ENCODE measurements around the gene SH3RF3. TPM values are rescaled to one million over a fixed set of nuclear protein-coding genes. Genes with fewer than 3 reads are reported as not detected.
A peak's percentile ranks its signal among the peaks of the same experiment; 100 is the strongest.

SH3RF3 gene
- total RNA-seq, 1 donor from 2014 or later = 12.3 TPM

- DNase-seq = no peak
These were observed 268.9 kb downstream of the SH3RF3 start for GRCh38 chr2:109397893-109398292.

- no peak for DNase-seq
These were observed 269.5 kb downstream of the SH3RF3 start for GRCh38 chr2:109398366-109399015.

- no peak for DNase-seq
These were observed 270.1 kb downstream of the SH3RF3 start for GRCh38 chr2:109399066-109399465.

DNA sequence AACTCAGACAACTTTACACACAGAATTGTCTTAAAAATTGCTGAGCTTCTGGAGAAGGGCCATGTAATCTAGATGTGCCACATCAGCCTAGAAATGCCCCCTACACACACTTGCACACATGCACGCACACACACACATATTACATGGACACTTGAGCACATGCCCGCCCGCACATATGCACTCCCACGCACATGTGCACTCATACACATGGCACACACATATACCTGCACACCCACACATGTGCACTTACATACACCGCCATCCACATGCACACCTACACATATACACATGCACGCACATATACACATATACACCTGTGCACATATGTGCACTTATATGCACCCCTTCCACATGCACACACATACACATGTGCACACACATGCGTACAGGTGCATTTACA lies 271.1 kb downstream of the SH3RF3 start:
- DNase-seq = no peak

GRCh38 chr2:109401370-109401769 lies 272.4 kb downstream of the SH3RF3 start:
- DNase-seq = no peak

- DNase-seq = no peak
These were observed 273.2 kb downstream of the SH3RF3 start for GRCh38 chr2:109402180-109402579.

- DNase-seq = no peak
These were observed 274.2 kb downstream of the SH3RF3 start for GRCh38 chr2:109402980-109403840.

DNA sequence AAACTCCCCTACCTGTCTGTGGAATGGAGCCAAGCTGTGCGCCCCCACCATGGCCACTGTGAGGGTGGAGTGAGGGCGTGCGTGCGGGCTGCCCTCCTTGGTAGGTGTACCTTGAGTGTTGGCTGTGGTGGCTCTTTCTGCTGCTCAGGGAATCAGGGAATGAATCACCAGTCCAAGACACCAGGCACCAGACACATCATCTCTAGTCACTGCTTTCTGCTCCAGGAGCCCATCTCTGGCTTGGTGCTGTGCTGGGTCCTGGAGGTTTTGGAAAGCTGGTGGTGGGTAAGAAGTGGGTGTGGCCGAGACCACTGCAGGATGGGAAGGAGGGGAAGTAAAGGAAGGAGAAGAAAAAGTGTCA lies 274.8 kb downstream of the SH3RF3 start:
- DNase-seq = no peak

DNA sequence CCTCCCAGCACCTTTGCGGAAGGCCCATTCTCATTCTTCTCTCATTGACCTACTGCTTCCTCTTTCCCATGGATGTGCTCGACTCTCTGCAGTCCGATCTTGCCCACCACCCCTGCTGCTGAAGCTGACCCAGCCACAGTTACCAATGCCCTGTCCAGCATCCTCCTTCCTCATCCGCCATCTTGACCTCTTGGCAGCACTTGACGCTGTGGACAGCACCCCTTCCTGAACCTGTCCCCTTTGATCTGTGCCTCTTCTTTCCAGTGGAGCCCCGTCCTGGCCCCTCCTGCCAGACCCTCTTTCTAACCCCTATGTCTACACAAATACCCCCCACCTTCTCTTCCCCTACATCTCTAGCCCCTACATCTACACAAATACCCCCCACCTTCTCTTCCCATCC lies 275.7 kb downstream of the SH3RF3 start:
- DNase-seq = no peak

- no peak for DNase-seq
These were observed 276.9 kb downstream of the SH3RF3 start for GRCh38 chr2:109405873-109406272.

DNA sequence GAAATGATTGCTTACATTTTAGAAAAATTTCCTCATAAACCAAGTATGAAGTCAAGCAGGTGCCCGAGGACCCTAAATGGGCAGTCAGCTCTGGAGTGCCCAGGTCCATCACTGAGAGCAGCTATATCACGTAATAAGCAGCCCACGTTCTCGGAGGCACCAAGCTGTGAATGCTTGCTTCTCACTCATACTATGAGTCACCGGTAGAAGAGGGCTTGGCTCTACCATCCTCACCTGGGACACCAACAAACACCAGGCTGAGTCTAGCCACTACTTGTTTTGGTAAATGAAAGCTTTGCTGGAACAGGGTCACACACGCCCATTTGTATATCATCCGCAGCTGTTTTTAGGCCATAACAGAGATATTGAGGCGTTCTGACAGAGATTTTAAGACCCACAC lies 277.3 kb downstream of the SH3RF3 start:
- DNase-seq = no peak

GRCh38 chr2:109407276-109408042 lies 278.5 kb downstream of the SH3RF3 start:
- no peak for DNase-seq

GRCh38 chr2:109408043-109408335 lies 279.0 kb downstream of the SH3RF3 start:
- DNase-seq = no peak

DNA sequence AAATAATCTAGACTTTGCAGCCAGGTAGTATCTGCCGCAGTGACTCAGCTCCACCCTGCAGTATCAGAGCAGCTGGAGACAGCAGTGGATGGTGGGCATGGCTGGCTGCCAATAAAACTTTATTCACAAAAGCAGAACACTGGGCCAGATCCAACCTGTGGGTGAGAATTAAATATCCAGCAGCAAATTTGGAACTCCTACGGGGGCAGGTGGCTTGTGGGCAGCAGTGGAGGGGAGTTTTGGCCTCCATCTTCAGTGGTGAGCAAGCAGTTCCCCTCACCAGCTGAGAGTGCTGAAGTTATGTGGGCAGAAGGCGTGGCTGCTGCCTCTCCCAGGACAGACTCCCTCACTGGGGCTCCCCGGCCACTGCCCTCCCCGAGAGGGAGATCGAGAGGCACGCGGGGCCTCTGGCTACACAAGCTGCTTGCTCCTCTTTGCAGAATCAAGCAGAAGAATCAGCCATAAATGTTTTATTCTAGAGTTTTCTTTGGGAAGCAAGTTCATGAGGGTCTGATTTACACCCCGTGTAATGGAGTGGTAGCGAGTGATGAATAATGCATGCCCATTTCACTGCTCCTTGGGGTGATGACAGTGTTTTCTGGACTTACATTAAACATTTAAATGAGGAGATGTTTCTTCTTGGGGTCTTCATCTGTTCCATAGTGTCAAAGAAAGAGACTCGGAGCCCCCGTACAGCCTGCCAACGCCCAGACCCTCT lies 280.5 kb downstream of the SH3RF3 start:
- DNase-seq = peak; percentile 56

DNA sequence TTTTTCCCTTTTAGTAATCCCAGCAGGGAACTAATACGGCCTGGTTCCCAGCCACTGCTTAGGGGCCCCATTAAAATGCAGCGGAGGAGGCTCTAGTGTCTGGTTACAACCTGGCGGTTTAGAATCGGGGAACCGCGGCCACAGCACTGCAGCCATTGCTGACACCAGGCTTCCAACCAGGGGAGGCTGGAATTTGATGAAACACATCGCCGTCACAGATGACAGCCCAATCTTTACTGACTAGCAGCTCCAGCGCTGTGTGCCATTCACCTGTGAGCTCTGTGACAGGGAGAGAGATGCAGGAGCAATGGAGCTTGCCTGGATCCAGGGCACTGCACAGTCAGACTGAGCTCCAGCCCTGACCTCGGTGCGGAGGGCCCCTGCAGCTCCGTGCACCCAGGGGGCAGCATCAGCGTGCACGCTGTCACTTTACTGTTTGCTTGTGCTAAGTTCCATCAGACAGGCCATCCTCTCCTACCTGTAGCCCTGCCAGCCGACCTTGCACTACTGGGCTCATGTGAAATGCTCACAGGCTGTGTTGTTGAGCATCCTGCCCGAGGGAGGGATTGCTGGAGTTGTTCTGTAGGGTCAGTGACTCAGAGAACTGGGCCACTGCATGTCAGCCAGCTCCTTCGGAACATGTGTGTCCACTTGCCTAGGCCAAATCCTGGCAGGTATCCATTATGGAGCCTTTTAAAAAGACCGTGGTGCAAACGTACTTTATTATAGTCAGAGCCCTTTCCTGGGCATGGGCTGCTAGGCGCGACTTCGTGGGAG lies 281.2 kb downstream of the SH3RF3 start:
- DNase-seq = no peak

DNA sequence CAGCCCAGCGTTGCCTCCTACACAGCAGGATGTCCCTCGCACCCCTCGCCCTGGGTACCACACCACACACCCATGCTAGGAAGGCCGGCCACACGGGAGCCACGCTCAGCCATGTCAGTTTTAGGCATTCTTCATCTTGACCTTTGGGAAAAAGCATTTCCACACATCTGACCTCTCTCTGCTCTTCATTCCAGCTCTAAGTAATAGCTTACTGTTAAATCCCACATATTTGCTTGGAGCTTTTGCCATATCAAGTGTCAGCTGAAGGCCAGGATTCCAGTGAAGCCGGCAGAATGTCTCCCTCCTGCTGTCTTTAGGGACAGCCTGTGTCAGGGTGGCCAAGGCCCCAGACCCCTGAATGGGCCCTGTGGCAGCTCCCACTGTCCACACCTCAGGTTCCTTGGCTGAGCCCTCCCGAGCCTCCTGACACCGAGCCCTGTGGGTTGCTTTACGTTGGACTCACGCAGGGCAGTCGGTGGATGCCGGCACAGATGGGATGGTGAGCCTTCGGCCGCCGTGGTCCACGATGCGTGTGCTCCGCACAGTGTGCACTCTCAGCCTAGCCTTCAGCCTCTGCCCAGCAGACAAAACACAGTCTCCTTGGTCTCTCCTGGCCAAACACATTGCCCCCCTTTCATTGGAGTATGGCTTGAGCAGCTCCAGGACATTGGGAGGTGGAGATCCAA lies 282.8 kb downstream of the SH3RF3 start:
- DNase-seq = no peak

DNA sequence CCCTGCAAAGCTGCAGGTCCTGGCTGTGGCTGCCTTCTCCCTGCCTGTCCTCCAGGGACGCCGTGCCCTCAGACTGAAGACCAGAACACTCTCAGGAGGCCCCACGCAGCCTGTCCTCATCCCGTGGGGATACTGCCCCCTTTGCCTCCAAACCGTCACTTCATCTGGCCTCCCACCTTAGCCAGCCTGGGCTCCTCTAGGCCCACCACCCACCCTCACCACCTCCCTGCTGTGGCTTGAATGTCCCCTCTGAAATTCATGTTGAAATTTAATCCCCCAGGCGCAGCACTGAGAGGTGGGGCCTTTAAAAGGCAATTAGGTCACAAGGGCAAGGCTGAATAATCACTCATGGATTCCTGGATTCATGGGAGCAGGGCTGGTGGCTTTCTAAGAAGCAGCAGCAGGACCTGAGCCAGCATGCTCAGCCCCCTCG lies 286.6 kb downstream of the SH3RF3 start:
- DNase-seq = no peak

- DNase-seq = no peak
These were observed 288.8 kb downstream of the SH3RF3 start for GRCh38 chr2:109417701-109418335.

- DNase-seq = no peak
These were observed 289.7 kb downstream of the SH3RF3 start for GRCh38 chr2:109418716-109419115.

DNA sequence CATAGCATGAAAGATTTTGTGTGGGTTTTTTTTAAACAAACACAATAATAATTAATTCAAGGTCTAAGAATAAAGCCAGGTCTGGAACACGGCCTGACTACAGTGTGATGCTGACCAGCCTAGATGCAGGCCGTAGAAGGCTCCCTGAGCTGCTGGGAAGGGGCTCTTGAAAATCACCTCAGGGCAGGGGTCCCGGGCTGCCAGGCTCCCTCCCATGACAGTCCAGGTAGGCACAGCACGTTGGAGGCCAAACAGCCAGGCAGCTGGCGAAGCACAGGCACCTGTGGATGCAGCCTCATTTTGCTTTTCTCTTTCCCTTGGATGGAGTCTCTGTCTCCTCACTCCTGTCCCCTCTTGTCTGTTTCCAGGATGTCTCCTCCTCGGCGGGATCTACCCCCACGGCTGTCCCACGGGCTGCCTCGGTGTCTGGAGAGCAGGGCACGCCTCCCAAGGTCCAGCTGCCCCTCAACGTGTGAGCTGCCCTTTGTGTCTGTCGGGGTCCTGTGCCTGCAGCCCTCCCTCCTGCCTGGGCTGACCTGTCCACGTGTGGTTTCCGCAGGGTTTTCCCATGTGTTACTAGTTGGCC lies 290.3 kb downstream of the SH3RF3 start:
- no peak for DNase-seq

All from occipital lobe (tissue), 2 donors.